Peyer's patch (tissue), 4 donors: ENCODE data around the gene RPLP2.

Experiments
- POLR2A ChIP-seq, 2 donors: fragments of 450-650 bp; IDR thresholded peaks; one replicate each; pipeline ENCODE4 v1.5.1; 2017; ENCODE audit warnings: antibody characterized with exemption in 2 of 2, mild to moderate bottlenecking in 2 of 2, moderate library complexity in 2 of 2
- TF ChIP-seq, protein P1 (sequence below), 6 experiments: fragments of 450-650 bp in 4 of 6; fragments of 200-600 bp in 2 of 6; sonication (generic) in 1 of 6; IDR thresholded peaks; one replicate each; pipeline ENCODE4 v1.5.1; 2017 to 2019; ENCODE audit warnings: antibody characterized with exemption in 6 of 6, mild to moderate bottlenecking in 3 of 6, moderate library complexity in 1 of 6

DNA sequence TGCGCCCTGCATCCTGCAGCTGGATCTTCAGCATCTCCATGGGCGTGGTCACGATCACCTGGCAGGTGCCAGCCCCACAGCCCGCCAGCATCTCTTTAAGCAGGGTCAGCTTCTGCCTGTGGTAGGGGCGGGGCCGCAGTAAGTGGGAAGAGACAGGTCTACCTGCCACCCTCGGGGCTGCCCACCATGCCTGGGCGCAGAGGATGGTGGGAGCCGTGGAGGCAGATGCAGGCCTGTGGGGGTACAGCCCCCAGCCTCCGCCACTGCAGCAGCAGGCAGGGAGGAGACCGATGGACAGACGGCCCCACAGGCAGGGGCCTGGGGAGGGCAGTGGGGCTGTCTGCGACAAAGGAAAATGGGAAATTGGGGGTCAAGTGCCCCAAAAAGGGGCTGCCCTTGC lies 16.9 kb upstream of the RPLP2 start:
- TF ChIP-seq, protein P1, sequence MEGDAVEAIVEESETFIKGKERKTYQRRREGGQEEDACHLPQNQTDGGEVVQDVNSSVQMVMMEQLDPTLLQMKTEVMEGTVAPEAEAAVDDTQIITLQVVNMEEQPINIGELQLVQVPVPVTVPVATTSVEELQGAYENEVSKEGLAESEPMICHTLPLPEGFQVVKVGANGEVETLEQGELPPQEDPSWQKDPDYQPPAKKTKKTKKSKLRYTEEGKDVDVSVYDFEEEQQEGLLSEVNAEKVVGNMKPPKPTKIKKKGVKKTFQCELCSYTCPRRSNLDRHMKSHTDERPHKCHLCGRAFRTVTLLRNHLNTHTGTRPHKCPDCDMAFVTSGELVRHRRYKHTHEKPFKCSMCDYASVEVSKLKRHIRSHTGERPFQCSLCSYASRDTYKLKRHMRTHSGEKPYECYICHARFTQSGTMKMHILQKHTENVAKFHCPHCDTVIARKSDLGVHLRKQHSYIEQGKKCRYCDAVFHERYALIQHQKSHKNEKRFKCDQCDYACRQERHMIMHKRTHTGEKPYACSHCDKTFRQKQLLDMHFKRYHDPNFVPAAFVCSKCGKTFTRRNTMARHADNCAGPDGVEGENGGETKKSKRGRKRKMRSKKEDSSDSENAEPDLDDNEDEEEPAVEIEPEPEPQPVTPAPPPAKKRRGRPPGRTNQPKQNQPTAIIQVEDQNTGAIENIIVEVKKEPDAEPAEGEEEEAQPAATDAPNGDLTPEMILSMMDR (IDR thresholded peaks at IDR 0.05), result no peak
- no peak for TF ChIP-seq POLR2A (IDR thresholded peaks at IDR 0.05)
